Posterior cingulate gyrus (tissue), 11 donors: ENCODE measurements around the gene KCNT1.

Experiments
- DNase-seq, 10 donors: peaks; one replicate each; pipeline versions ENCODE4 v3.0.0 to v3.0.0-alpha.2; 2020 to 2021; ENCODE audit warnings: mixed read lengths in 3 of 10
- intact Hi-C: fragments of 100-400 bp; cut with DNase I; formaldehyde crosslinking; loops from one replicate; pipeline ENCODE4 v1.15.1; 2023

The KCNT1 gene

GRCh38 chr9:135828656-135829055, 126.7 kb downstream of the KCNT1 start:
- intact Hi-C loops, result no loop called here

GRCh38 chr9:135830496-135830895, 128.5 kb downstream of the KCNT1 start:
- intact Hi-C loops, result no loop called here
- no peak for DNase-seq

More at GRCh38 chr9:135828656-135829055, 126.7 kb downstream of the KCNT1 start:
- no peak for DNase-seq

GRCh38 chr9:135833864-135834263, 131.9 kb downstream of the KCNT1 start:
- DNase-seq, result no peak
- intact Hi-C loops, result no loop called here

- intact Hi-C loops, result no loop called here
- no peak for DNase-seq
These were observed 133.1 kb downstream of the KCNT1 start for GRCh38 chr9:135835131-135835530.

- DNase-seq, result no peak
- intact Hi-C loops, result no loop called here
These were observed 137.5 kb downstream of the KCNT1 start for GRCh38 chr9:135839516-135839915.

GRCh38 chr9:135840107-135840506, 138.1 kb downstream of the KCNT1 start:
- intact Hi-C loops, result no loop called here
- no peak for DNase-seq

- intact Hi-C loops, result no loop called here
- DNase-seq, result no peak
These were observed 138.6 kb downstream of the KCNT1 start for GRCh38 chr9:135840539-135840938.
